ENCODE measurements around the gene DEGS1.

- no peak for TF ChIP-seq EZH2phosphoT487 (IDR thresholded peaks at IDR 0.05; ENCODE audit: low read length)
- TF ChIP-seq, protein P1, sequence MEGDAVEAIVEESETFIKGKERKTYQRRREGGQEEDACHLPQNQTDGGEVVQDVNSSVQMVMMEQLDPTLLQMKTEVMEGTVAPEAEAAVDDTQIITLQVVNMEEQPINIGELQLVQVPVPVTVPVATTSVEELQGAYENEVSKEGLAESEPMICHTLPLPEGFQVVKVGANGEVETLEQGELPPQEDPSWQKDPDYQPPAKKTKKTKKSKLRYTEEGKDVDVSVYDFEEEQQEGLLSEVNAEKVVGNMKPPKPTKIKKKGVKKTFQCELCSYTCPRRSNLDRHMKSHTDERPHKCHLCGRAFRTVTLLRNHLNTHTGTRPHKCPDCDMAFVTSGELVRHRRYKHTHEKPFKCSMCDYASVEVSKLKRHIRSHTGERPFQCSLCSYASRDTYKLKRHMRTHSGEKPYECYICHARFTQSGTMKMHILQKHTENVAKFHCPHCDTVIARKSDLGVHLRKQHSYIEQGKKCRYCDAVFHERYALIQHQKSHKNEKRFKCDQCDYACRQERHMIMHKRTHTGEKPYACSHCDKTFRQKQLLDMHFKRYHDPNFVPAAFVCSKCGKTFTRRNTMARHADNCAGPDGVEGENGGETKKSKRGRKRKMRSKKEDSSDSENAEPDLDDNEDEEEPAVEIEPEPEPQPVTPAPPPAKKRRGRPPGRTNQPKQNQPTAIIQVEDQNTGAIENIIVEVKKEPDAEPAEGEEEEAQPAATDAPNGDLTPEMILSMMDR (IDR thresholded peaks at IDR 0.05; ENCODE audit: low read length): no peak
Observed at GRCh38 chr1:224163311-224163710, 19.7 kb upstream of the DEGS1 start.

All from MM.1S (cell line).